NCI-H510A (cell line): Measurements from ENCODE around the gene IMPG2.

Experiments
- DNase-seq: peaks from one replicate; lab custom pipeline; 2025; lab: John Stamatoyannopoulos, UW

IMPG2 gene

GRCh38 chr3:101240719-101241399 is 79.5 kb downstream of the IMPG2 start:
- DNase-seq: no peak

GRCh38 chr3:101235048-101235447 is 85.3 kb downstream of the IMPG2 start:
- DNase-seq: no peak

GRCh38 chr3:101230618-101231017 is 89.8 kb downstream of the IMPG2 start:
- DNase-seq: no peak

GRCh38 chr3:101229681-101230080 is 90.7 kb downstream of the IMPG2 start:
- no peak for DNase-seq

GRCh38 chr3:101228441-101228840 is 91.9 kb downstream of the IMPG2 start:
- no peak for DNase-seq

GRCh38 chr3:101224739-101225138 is 95.6 kb downstream of the IMPG2 start:
- DNase-seq: no peak

GRCh38 chr3:101223016-101223415 is 97.4 kb downstream of the IMPG2 start:
- DNase-seq: no peak

- DNase-seq: no peak
Measured at GRCh38 chr3:101219842-101220560, 100.4 kb downstream of the IMPG2 start.

- DNase-seq: no peak
Measured at GRCh38 chr3:101217472-101218245, 102.7 kb downstream of the IMPG2 start.

- no peak for DNase-seq
Measured at GRCh38 chr3:101216710-101217465, 103.5 kb downstream of the IMPG2 start.

- DNase-seq: no peak
Measured at GRCh38 chr3:101212730-101213129, 107.6 kb downstream of the IMPG2 start.

GRCh38 chr3:101204246-101204645 is 116.1 kb downstream of the IMPG2 start:
- no peak for DNase-seq

- DNase-seq: no peak
Measured at GRCh38 chr3:101203411-101203810, 117.0 kb downstream of the IMPG2 start.

- no peak for DNase-seq
Measured at GRCh38 chr3:101202640-101203039, 117.7 kb downstream of the IMPG2 start.

GRCh38 chr3:101200461-101200860 is 119.9 kb downstream of the IMPG2 start:
- DNase-seq: no peak

GRCh38 chr3:101195951-101196713 is 124.2 kb downstream of the IMPG2 start:
- no peak for DNase-seq

- DNase-seq: no peak
Measured at GRCh38 chr3:101194392-101194791, 126.0 kb downstream of the IMPG2 start.

- no peak for DNase-seq
Measured at GRCh38 chr3:101193957-101194356, 126.4 kb downstream of the IMPG2 start.

GRCh38 chr3:101189796-101190195 is 130.6 kb downstream of the IMPG2 start:
- no peak for DNase-seq

- DNase-seq: no peak
Measured at GRCh38 chr3:101189176-101189575, 131.2 kb downstream of the IMPG2 start.

GRCh38 chr3:101185341-101185740 is 135.0 kb downstream of the IMPG2 start:
- DNase-seq: no peak
